SU-DHL-6 (cell line): ENCODE data around the gene RASSF4.

Experiments
- H2AFZ ChIP-seq: fragments of 200-600 bp; sonication (generic); 2 replicates; pipeline ENCODE4 v1.6.1; 2014; ENCODE audit warnings: low read depth, mild to moderate bottlenecking, moderate library complexity, mixed read lengths, antibody characterized with exemption, low read length; ENCODE audit not compliant: severe bottlenecking
- H3F3A ChIP-seq: fragments of 200-600 bp; shearing (Covaris generic); 2 replicates; pipeline ENCODE4 v1.6.0; 2016; ENCODE audit warnings: antibody characterized with exemption, mild to moderate bottlenecking; ENCODE audit not compliant: insufficient read depth
- H3K27ac ChIP-seq: fragments of 200-600 bp; sonication (generic); 2 replicates; pipeline ENCODE4 v1.5.1; 2016; ENCODE audit warnings: low read depth, mild to moderate bottlenecking, low read length, moderate library complexity, mixed read lengths
- H3K27me3 ChIP-seq: fragments of 200-600 bp; sonication (generic), shearing (Covaris generic); 2 replicates; pipeline ENCODE4 v1.6.0; 2014; ENCODE audit warnings: mild to moderate bottlenecking, low read length
- H3K36me3 ChIP-seq: fragments of 200-600 bp; sonication (generic); 2 replicates; pipeline ENCODE4 v1.6.1; 2014; ENCODE audit warnings: mild to moderate bottlenecking, low read length, mixed read lengths
- H3K4me2 ChIP-seq: fragments of 300-600, 200-600 bp; shearing (Covaris generic), sonication (generic); 2 replicates; pipeline ENCODE4 v1.6.0; 2014; ENCODE audit warnings: low read length, low read depth, mild to moderate bottlenecking; ENCODE audit not compliant: poor library complexity, severe bottlenecking
- H3K4me3 ChIP-seq: fragments of 200-600 bp; sonication (generic); 2 replicates; pipeline ENCODE4 v1.5.1; 2014; ENCODE audit warnings: antibody characterized with exemption, low read length, mild to moderate bottlenecking, mixed read lengths; ENCODE audit not compliant: insufficient read depth, poor library complexity, severe bottlenecking
- H3K79me2 ChIP-seq: fragments of 200-600 bp; sonication (generic); 2 replicates; pipeline ENCODE4 v1.6.1; 2014; ENCODE audit warnings: mild to moderate bottlenecking, low read length, moderate library complexity; ENCODE audit not compliant: insufficient read depth
- H3K9ac ChIP-seq: fragments of 200-600 bp; sonication (generic); 2 replicates; pipeline ENCODE4 v1.7.0; 2014; ENCODE audit warnings: mild to moderate bottlenecking, low read length
- H3K9me2 ChIP-seq: fragments of 200-600 bp; sonication (generic); replicated peaks from 2 replicates; pipeline ENCODE4 v1.6.1; 2014; ENCODE audit warnings: low read length; ENCODE audit not compliant: insufficient read depth
- H3K9me3 ChIP-seq: fragments of 200-600 bp; sonication (generic); 2 replicates; pipeline ENCODE4 v1.6.1; 2014; ENCODE audit warnings: low read length, mixed read lengths; ENCODE audit not compliant: insufficient read depth
- H4K20me1 ChIP-seq: fragments of 200-600 bp; sonication (generic); 2 replicates; pipeline ENCODE4 v1.6.1; 2014; ENCODE audit warnings: low read depth, mild to moderate bottlenecking, antibody characterized with exemption, low read length, moderate library complexity, mixed read lengths
- EZH2phosphoT487 ChIP-seq: fragments of 200-600 bp; sonication (generic), shearing (Covaris generic); conservative IDR thresholded peaks from 2 replicates; pipeline ENCODE4 v1.6.1; 2018; ENCODE audit warnings: mild to moderate bottlenecking, antibody characterized with exemption, low read length, moderate library complexity, mixed read lengths
- TF ChIP-seq, protein P1 (sequence below): fragments of 200-600 bp; sonication (generic); IDR thresholded peaks from one replicate; pipeline ENCODE4 v1.5.1; 2017; ENCODE audit warnings: antibody characterized with exemption, mild to moderate bottlenecking, low read length, moderate library complexity; ENCODE audit not compliant: insufficient read depth, poor library complexity, severe bottlenecking

Gene RASSF4

DNA sequence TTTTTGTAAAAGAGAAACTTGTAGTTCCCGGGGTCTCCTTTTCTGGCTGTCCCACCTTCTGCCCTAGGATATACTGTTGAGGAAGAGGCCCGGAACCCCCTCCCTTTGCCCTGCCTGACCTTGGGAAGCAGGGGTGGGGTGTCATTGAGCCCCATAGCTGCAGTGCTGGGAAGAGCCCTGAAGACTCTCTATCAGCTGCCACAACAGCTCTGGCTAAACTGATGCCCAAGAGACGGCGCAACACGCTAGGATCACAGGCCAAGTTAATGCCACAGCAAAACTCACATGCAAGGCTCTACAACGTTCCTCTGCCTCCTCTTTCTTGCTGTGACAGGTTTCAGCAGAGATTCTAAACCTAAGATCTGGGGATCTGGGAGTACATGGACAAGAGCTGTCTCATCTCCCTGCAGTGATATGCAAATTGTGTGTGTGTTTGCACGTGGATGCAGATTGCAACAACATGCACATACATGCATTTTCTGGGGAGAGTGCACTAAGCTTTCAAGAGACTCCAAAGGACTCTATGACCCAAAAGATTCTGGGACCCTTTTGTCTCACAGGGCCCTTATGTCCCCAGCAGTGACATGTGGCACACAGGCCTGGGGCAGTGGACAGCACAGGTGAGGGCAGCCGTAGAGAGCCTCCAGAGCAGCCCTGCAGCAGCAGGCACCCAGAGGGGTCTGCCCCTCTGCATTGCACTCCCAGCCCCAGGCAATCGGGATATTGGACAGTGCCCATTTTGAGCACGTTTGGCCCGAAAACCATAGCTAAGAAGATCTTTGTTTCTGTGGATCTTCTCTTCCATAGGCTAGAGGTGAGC lies 2.5 kb downstream of the RASSF4 start:
- H3K9ac ChIP-seq = no peak overlapping the region
- no peaks in the 10 kb centered on the region for H3K27me3 ChIP-seq
- no peaks in the 10 kb centered on the region for H3K79me2 ChIP-seq
- H3K4me2 ChIP-seq = no peak overlapping the region
- TF ChIP-seq EZH2phosphoT487 = no peak
- TF ChIP-seq, protein P1, sequence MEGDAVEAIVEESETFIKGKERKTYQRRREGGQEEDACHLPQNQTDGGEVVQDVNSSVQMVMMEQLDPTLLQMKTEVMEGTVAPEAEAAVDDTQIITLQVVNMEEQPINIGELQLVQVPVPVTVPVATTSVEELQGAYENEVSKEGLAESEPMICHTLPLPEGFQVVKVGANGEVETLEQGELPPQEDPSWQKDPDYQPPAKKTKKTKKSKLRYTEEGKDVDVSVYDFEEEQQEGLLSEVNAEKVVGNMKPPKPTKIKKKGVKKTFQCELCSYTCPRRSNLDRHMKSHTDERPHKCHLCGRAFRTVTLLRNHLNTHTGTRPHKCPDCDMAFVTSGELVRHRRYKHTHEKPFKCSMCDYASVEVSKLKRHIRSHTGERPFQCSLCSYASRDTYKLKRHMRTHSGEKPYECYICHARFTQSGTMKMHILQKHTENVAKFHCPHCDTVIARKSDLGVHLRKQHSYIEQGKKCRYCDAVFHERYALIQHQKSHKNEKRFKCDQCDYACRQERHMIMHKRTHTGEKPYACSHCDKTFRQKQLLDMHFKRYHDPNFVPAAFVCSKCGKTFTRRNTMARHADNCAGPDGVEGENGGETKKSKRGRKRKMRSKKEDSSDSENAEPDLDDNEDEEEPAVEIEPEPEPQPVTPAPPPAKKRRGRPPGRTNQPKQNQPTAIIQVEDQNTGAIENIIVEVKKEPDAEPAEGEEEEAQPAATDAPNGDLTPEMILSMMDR = no peak
- H3K4me3 ChIP-seq = no peak overlapping the region
- H3K36me3 ChIP-seq = no peaks in the 10 kb centered on the region
- H2AFZ ChIP-seq = no peak overlapping the region
- no peaks in the 10 kb centered on the region for H3K9me2 ChIP-seq
- H3F3A ChIP-seq = no peaks in the 10 kb centered on the region
- H4K20me1 ChIP-seq = no peaks in the 10 kb centered on the region
- H3K27ac ChIP-seq = no peak overlapping the region
- H3K9me3 ChIP-seq = no peaks in the 10 kb centered on the region

DNA sequence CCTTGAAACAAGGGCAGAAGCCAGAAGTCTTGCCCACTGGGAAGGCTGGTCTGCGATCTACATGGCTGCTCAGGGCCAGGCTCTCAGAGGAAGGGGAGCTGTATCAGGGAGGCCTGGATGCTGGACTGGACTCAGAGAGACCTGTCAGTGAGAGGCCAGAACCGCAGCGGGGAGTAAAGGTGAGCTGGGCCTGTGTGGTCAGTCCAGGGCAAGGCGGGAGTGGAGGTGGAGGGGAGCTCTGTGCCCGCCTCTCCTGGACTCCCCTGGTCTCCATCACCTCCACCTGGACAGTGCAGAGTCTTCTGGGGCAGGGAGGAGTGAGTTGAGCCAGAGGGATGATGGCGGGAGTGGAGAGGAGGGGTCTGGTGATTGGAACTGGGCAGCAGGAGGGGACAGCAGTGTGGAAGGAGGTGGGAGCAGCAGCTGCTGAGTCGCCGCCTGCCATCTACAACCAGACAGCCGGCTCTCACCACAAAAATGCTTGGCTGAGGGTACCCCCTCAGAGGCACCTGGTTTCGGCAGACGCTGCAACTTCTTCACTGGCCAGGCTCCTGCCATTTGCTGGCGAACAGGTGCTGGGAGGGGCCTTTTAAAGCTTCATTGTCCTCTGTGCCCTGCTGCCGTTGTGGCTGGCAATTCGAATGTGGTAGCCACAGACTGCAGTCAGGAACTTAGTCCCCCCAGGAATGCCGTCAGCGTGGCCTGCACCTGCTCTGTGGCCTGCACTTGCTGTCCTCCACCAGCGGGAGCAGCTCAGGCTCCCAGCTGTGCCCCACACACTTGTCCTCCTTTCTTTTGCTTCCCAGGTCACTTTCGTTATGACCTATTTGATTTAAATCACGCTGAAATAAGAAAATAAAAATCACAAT lies 3.5 kb downstream of the RASSF4 start:
- H3K9me2 ChIP-seq = no peaks in the 10 kb centered on the region
- no peak overlapping the region for H2AFZ ChIP-seq
- no peaks in the 10 kb centered on the region for H4K20me1 ChIP-seq
- TF ChIP-seq, protein P1 = no peak
- no peak for TF ChIP-seq EZH2phosphoT487
- no peaks in the 10 kb centered on the region for H3K9me3 ChIP-seq
- no peaks in the 10 kb centered on the region for H3K27me3 ChIP-seq
- no peaks in the 10 kb centered on the region for H3F3A ChIP-seq
- H3K4me3 ChIP-seq = no peak overlapping the region
- no peaks in the 10 kb centered on the region for H3K36me3 ChIP-seq
- no peak overlapping the region for H3K9ac ChIP-seq
- H3K27ac ChIP-seq = no peak overlapping the region
- no peak overlapping the region for H3K4me2 ChIP-seq
- no peaks in the 10 kb centered on the region for H3K79me2 ChIP-seq

DNA sequence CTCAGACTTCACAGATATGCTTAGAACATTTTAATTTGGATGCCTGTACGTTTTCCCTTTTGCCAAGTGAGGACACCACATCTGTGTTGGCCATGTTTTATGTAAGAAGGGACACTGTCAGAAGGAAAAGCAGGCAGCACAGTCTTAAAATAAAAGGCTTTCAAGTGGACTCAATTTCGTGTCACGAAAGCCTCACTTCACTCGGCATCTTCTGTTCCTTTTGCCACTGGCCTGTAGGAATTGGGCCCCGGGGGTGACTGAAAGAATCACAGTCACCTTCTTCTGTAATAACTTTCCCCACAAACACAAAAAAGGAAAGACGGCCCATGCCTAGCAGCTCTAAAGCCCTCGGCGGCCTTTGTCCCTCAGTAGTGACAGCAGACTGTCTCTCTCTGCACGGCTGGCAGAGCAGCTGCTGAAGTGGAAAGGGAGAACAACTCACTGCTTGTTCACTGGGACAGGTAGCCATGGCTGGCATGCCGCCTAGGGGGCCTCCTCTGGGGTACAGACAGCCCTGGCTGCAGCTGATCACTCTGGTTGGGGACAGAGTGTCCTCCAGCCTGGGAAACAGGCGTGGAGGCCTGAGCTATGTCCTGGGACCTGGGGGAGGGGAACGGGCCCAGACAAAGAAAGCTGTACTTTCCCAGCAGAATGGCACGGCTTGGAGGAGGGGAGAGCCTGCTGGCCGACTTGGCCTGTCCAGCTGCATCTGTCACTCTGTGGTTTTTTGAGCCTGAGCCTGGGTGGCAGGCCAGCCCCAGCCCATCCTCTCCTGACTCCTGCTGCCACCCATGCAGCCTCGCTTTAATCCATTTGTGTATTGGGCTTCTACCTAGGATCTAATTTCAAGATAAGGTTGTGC lies 4.4 kb downstream of the RASSF4 start:
- Histone ChIP-seq H3K36me3 (no peaks in the 10 kb centered on the region), H3F3A (no peaks in the 10 kb centered on the region), H4K20me1 (no peaks in the 10 kb centered on the region), H3K9me3 (no peaks in the 10 kb centered on the region), H3K4me2 (no peak overlapping the region), H3K9me2 (no peaks in the 10 kb centered on the region), H3K9ac (no peak overlapping the region), H3K4me3 (no peak overlapping the region), H3K27ac (no peak overlapping the region), H2AFZ (no peak overlapping the region), H3K27me3 (no peaks in the 10 kb centered on the region), H3K79me2 (no peaks in the 10 kb centered on the region)
- no peak for TF ChIP-seq EZH2phosphoT487
- TF ChIP-seq, protein P1 = no peak
